CD4-positive, alpha-beta T cell treated with Interleukin-10 for 1 hour (primary cell): ENCODE measurements around the gene MYOG.

Source experiments
- DNase-seq: peaks from one replicate; pipeline ENCODE4 v3.0.0-alpha.2; 2020

The MYOG gene

DNA sequence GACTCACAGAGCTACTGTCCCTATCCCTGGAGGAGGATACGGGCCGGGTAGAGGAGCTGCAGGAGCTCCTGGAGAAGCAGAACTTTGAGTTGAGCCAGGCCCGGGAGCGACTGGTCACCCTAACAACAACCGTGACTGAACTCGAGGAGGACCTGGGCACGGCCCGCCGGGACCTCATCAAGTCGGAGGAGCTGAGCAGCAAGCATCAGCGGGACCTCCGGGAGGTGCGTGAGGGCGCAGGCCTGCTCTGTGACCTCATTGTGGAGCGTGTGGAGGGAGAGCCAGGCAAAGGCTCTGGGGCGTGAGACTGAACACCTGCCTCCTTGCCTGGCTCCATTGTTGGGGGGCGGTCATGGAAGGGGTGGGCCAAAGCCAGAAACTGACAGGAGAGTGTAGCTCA is 40.5 kb downstream of the MYOG start:
- no peak for DNase-seq

DNA sequence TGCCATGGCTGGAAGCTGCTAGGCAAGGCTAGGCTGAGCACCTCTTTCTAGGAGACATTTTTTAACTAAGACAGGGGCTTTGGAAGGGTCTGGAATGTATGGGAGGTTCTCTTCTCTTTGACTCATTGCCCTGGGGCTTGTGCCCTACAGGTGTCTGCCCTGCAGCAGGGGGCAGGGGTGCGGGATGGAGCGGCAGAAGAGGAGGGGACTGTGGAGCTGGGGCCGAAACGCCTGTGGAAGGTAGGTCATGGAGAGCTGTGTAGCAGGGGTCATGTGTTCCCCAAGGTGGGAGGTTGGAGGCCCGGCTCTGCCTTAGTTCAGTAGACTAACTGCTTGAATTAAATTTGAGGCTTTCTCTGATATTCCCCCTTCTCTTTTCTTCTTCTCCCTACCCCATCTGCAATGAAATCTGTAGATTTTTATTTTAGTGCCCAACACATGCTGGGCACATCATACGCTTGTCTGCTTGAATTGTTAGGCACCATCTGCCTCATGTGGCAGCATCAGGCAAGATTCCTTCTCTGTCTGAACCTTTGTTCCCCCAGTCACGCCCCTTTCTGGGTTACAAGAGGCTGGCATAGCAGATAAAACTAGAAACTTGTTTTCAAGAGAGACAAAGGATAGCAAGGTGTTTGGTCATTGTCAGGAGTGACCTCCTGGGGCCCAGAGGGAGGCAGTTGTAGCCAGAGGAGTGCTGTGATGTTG is 41.1 kb downstream of the MYOG start:
- DNase-seq = no peak

DNA sequence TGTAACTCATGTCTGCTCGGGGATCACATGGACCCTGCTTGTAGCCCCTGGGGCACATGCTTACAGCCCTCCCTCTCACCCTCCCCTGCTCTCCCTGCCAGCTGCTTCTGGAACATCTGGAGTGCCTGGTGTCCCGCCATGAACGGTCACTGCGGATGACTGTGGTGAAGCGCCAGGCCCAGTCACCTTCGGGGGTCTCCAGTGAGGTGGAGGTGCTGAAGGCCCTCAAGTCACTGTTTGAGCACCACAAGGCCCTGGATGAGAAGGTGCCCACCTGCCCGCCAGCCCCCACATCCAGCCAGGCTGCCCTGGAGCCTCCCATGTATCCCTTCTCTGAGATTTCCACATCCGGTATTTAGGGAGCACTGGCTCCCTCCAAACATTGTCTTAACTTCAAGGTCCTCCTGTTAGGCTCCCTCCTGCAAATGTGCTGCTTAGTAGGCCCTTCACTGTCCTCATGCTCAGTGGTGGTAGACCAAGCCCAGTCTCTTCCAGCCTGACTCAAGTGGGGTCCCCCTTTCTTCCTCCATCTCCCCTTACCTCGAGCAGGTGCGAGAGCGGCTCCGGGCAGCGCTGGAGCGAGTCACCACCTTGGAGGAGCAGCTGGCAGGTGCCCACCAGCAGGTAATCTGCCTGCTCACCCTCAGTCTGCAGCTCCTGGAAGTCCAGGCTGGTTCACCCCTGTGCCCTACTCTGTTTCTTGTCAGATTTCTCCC is 41.8 kb downstream of the MYOG start:
- no peak for DNase-seq

DNA sequence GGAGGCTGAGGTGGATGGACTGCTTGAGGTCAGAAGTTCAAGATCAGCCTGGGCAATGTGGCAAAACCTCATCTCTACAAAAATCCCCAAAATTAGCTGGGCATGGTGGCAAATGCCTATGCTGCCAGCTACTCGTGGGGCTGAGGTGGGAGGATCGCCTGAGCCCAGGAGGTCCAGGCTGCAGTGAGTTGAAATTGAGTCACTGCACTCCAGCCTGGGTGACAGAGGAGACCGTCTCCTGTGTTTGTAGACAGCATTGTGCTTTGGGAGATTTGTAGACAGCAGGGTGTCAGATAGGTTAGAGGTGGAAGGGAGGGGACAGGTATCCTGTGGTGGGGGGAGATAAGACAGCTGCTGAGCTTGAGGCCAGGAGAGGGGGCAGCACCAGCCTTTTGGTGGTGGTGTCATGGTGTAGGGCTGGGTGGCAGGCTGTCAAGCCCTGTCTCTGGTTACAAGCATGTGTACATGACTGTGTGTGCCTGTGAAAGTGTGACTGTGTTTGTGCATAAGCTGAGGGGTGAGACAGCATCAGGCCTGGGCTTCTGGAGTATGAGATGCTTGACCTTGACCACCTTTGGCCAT is 44.4 kb downstream of the MYOG start:
- no peak for DNase-seq

DNA sequence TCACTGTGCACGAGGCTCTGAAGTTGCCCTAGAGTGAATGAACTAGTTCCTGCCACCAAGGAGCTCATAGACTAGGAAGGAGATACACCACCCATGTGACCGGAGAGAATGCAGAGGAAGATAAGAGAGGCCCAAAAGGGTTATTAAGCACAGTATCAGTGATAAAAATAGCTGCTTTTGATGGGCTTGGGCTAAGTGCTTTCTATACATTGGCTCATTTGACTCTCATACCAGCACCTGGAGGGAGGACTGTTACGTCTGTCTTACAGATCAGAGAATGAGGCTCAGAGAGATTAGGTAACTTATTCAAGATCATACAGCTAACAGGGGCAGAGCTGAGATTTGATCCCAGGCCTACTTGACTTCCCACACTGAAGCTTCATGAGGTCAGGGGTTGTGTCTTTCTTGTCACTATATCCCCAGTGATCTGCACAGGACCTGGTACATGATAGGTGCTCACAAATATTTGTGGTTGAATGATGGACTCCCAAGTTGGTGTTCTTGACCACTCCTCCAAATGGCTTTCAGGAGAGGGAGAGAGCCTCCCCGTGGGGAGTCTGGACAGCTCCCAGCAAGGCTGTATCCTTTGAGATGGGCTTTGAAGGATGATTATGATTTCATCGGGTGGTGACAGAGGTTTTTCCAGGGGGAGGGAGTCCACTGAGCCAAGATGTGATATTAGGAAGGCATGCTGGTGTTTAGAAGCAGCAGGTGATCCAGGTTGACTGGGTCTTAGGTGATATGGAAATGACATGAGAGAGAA is 45.1 kb downstream of the MYOG start:
- DNase-seq = no peak

DNA sequence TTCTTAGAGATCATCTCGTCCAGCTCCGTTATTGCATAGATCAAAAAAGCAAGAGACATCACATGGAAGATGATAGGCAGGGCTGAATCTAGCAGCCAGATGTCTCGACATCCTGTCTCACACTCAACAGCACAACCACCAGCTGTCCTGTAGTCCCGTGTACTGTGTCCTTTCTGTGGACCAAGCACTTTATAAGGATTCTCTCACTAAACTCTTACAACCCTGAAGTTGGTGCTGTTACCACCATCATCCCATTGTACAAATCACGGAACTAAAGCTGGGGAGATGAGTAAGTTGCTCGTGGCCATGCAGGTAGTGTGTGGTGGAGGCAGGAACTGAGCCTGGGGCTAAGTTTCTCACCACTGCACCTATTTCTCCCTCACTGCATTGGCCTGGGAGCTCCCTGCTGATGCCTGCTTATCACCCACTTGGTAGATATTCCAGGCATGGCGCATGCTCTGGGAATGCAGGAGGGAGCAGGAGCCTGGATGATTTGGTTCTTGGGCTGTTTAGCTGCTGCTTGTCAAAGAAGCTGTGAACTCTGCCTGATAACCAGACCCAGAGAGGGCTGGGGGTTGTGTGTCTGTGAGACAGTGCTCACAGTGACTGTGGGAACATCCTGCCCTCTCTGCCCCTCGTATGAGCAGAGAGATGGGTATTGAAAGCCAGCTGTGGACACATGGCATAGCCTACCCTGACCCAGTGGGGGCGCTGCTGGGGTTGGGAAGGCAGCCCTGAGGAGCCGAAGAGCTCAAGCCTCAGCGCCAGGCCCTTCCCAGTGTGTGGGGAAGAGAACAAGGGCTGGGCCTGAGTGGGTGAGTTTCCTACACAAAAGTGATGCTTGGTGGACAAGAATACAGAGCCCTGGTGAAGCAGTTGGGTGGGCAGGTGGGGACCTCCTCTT is 46.0 kb downstream of the MYOG start:
- no peak for DNase-seq

DNA sequence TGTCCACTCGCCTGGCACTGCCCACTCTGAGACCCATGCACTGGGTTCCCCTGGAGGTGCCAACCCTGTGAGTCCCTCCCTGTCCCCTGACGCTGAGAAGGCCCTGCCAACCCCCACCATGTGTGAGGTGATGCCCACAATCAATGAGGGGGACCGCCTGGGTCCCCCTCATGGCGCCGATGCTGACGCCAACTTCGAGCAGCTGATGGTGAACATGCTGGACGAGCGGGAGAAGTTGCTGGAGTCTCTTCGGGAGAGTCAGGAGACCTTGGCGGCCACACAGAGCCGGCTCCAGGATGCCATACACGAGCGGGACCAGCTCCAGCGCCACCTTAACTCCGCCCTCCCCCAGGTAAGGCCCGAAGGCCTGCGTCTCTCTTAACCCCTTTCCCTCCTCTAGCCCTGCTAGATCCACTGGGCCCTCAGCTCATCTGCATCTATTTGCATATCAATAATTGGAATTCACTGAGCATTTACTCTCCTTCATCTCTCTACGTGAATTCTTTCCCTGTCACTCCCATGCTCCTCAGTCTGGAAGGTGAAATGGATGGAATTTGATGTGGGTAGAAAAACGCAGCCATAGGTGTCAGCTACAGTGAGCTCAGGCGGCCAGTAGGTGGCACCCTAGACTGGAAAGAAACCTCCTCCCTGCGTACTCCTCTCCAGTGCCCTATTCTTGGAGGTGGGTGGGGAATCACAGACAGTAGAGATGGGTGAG is 46.8 kb downstream of the MYOG start:
- DNase-seq = peak; percentile 63

DNA sequence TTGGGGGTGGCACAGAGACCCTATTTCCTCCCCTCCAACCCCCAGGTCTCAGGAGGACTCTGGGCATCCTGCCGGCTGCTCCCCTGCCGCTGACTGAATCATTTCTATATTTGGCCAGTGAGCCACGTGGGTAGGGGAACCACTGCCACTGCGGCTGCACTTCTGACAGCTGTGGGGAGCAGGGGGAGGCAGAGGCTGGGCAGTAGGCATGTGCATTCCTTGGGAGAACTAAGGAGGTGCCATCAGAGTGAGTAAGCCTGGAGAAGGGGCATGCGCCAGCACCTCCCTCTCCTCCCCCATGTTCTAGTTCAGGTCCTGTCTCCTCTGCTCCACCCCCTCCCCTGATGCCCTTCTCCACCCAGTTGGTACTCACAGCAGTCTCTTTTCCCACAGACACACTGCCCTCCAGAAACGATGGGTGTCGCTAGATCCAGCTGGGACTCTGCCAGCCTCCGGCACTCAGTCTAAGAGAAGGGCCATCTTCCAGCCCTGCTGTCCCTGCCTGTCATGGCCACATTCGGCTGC is 47.5 kb downstream of the MYOG start:
- no peak for DNase-seq

DNA sequence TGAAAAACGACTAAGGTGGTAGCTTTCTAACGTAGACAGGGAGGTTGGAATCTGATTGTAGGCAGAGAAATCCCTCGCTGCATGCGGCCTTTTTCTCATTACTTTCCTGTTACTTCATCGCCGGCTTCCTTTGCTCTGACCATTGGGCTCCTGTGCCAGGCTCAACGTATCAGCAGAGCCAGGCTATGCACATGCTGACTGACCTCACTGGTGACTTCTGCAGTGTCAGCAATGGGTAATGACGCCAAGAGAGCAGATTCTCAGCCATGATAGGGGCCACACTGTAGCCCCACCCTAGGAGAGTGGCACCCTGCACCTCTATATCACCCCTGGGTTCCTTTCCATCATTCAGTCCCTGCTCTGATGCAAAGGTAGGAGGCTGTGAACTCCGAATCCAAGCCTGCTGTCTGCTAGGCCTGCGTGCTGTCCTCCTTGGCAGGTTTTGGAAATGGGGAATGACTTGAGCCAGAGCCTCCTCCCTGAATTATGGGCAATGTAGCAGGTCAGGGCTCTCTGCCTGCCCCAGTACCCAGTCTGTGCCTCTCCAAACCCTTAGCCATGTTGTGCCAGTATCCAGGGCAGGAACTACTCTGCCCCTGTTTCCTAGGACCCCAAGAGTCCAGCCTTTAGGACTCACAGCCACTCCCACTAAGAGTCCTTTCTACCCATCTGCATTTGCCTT is 48.2 kb downstream of the MYOG start:
- DNase-seq = no peak

DNA sequence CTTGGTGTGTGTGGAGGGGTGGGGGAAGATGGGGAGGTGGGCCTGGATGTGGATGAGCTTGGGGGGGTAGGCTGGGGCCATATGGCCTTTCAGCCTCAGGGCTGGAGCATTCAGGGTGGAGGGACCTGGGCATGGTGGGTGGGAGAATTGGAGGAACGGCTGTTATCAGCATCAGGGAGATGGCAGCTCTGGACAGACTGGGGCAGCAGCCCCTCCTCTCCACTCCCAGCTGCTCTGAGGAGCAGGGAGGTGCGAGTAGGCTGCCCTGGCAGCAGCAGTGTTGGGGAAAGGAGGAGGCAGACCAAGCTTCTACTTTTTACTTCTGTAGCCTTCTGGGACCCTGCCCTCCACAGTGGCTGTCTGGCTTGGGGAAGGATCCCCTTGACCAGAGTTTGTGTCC is 49.3 kb downstream of the MYOG start:
- DNase-seq = no peak

DNA sequence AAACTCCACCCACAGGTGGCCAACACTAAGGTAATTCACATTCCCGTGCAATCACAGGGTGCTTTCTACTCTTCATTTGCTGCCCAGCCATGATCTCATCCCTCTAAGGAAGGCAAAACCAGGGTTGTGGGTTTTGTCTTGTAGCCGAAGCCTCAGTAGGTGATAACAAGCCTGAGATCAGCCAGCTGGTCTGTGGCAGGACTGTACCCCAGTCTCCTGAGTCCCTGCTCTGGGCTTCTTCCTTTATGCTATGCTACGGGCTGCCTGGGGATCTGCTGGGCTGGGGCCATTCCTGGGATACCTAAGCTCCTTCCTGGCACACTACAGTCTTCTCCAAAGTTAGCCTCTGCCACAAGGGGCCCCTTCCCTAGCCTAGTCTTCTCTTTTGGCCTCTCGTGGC is 49.7 kb downstream of the MYOG start:
- DNase-seq = no peak

DNA sequence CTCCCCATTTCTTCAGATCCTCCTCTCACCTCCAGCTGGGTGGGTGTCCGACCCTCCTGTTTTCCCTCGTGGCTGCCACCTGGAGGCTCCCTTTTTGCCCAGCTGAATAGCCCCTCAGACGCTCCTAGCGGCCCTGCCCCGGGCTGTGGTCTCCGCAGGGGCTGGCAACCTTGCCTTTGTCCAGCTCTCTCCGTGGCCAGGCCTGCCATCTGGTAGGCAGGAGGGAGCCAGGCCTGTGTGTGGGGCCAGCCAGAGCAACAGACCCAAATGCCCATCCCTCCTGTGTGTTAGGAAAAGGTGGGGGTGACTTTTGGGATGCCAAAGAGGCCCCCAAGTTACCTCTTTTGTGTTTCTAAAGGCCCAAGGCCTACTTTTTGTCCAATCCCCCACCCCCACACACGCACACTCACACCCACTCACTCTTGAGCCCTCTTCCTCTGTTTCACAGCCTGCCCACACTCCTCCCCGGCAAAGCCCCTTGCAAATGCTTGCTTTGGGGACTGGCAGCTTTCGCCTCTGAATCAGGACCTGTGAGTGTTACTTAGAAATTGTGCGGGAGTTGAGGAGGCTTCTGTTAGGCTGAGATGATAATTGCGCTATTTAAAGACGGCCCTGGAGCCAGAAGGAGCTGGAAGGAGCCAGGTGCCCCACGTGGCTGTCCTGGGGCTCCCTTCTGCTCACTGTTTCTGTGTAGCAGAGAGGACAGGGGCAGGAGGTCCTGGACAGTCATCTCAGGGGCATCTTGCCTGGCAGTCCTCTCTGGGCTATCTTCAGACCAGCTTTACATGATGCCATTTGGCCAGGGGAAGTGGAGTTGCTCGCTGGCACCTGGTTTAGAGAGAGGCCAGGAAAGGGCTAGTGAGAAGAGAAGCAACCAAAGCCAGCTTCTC is 50.5 kb downstream of the MYOG start:
- no peak for DNase-seq

DNA sequence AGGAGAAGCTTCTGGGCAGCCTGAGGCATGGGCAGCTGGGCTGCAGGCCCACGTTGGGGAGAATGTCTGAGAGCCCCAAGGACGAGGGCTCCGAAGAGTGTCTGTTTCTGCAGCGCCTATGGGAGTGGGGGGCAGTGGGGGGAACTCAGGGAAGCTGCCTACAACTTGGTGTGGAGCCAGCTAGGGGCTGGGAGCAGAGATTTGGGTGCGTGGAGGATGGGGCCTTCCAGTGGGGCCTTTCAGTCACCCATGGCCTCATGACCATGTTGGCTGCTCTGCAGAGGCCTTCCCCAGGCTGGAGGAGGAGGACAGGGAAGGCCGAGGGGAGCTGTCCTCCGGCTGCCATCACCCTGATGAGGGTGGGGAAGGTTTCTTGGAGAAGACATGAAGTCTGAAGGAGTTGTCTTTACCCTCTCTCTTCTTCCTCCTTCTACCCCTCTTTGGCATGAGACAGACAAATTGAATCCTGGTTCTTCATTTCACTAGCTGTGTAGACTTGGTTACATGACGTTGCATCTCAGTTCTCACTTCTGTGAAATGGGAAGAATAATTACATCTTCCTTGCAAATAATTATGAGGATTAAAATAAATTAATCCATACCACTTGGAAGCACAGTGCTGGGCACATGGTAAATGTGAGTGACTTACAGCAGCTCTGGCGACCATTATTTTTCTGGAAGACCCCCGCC is 51.2 kb downstream of the MYOG start:
- no peak for DNase-seq

DNA sequence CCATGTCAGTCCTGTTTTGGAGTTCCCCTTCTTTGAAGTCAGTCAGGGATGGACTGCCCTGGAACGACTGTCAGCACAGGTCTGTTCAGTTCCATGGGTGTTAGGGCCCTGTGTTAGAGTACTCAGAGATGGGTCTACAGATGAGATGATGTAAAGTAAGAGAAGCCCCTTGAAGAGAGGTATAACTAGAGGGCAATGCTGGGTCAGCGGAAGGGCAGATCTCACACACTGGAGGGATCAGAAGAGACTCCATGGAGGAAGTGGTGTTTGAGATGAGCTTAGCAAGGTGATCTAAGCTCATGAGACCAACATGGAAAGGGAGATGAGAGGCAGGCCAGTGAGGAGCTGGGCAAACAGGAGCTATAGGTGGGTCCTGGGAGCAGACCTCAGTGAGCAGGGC is 51.9 kb downstream of the MYOG start:
- no peak for DNase-seq

DNA sequence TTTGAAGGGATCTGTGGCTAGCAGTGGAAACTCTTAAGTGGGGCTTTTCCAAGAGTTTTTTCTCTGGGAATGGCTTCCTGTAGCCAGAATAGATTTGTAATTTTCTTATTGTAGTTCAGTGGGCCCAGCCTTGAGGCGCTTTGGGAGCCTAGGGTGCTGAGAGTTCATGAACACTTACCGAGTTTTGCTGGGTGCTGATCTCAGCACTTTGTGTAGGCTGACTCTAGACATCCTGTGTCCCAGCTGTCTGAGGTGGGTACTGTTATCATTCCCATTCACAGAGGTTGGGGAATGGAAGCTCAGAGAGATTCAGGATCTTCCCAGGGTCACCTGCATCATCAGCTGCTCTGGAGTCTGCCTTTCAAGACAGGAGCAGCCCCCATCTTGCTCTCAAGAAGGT is 52.5 kb downstream of the MYOG start:
- DNase-seq = no peak
